IPS-18a (cell line): ENCODE data around the gene PRIM1.
"Not testable (repeated sequence)": the region's sequence is repeated elsewhere in the genome, so short reads cannot be mapped to it uniquely, and the experiment has no call there.

Source experiments
- H3K27ac ChIP-seq: one replicate; pipeline ENCODE4 v1.5.1; 2013; ENCODE audit warnings: low read length
- H3K27me3 ChIP-seq: one replicate; pipeline ENCODE4 v1.6.1; 2013; ENCODE audit warnings: mild to moderate bottlenecking, low read length; ENCODE audit not compliant: control insufficient read depth, insufficient read depth
- H3K36me3 ChIP-seq: one replicate; pipeline ENCODE4 v1.6.1; 2013; ENCODE audit warnings: low read depth, low read length; ENCODE audit not compliant: control insufficient read depth
- H3K4me1 ChIP-seq: one replicate; pipeline ENCODE4 v1.6.1; 2013; ENCODE audit warnings: low read depth, low read length; ENCODE audit not compliant: control insufficient read depth
- H3K4me3 ChIP-seq: one replicate; pipeline ENCODE4 v1.5.1; 2013; ENCODE audit warnings: low read length
- H3K9ac ChIP-seq: one replicate; pipeline ENCODE4 v1.6.1; 2013; ENCODE audit warnings: mild to moderate bottlenecking, low read length, moderate library complexity
- H3K9me3 ChIP-seq: one replicate; pipeline ENCODE4 v1.6.1; 2013; ENCODE audit warnings: low read depth, low read length; ENCODE audit not compliant: control insufficient read depth

PRIM1 gene

GRCh38 chr12:56751712-56752598 is at the start of gene PRIM1:
TSS of gene PRIM1 (minus strand) at chr12:56752323. CDS start at chr12:56752298, 25 bp downstream.
- Histone ChIP-seq H3K9ac (peak within 1 kb of the TSS; percentile 99), H3K27me3 (no peaks in the 10 kb centered on the region), H3K36me3 (peaks cover 18% of the 10 kb centered on the region), H3K4me3 (peak within 1 kb of the TSS; percentile 96), H3K27ac (peak within 1 kb of the TSS; percentile 99), H3K9me3 (no peaks in the 10 kb centered on the region), H3K4me1 (peaks cover 5% of the 10 kb centered on the region)

GRCh38 chr12:56800221-56800620 is 48.1 kb upstream of the PRIM1 start:
- H3K4me3 ChIP-seq = no peak overlapping the region
- no peak overlapping the region for H3K9ac ChIP-seq
- no peaks in the 10 kb centered on the region for H3K36me3 ChIP-seq
- no peak overlapping the region for H3K27ac ChIP-seq
- H3K9me3 ChIP-seq = no peaks in the 10 kb centered on the region
- H3K4me1 ChIP-seq = no peaks in the 10 kb centered on the region
- H3K27me3 ChIP-seq = no peaks in the 10 kb centered on the region

GRCh38 chr12:56799345-56799744 is 47.2 kb upstream of the PRIM1 start:
- not testable (repeated sequence) for H3K36me3 ChIP-seq, H3K27me3 ChIP-seq, H3K4me1 ChIP-seq, H3K4me3 ChIP-seq, H3K9me3 ChIP-seq, H3K9ac ChIP-seq, H3K27ac ChIP-seq

- H3K27ac ChIP-seq, H3K36me3 ChIP-seq, H3K9me3 ChIP-seq, H3K9ac ChIP-seq, H3K27me3 ChIP-seq, H3K4me3 ChIP-seq, H3K4me1 ChIP-seq: not testable (repeated sequence)
Measured at GRCh38 chr12:56795791-56796190, 43.7 kb upstream of the PRIM1 start.

GRCh38 chr12:56795046-56795562 is 43.0 kb upstream of the PRIM1 start:
- H3K9me3 ChIP-seq, H3K4me3 ChIP-seq, H3K27me3 ChIP-seq, H3K27ac ChIP-seq, H3K9ac ChIP-seq, H3K4me1 ChIP-seq, H3K36me3 ChIP-seq: not testable (repeated sequence)

GRCh38 chr12:56793124-56793523 is 41.0 kb upstream of the PRIM1 start:
- not testable (repeated sequence) for H3K9ac ChIP-seq, H3K4me1 ChIP-seq, H3K4me3 ChIP-seq, H3K36me3 ChIP-seq, H3K27me3 ChIP-seq, H3K9me3 ChIP-seq, H3K27ac ChIP-seq

GRCh38 chr12:56792678-56793077 is 40.6 kb upstream of the PRIM1 start:
- no peak overlapping the region for H3K27ac ChIP-seq
- H3K36me3 ChIP-seq = no peaks in the 10 kb centered on the region
- no peaks in the 10 kb centered on the region for H3K9me3 ChIP-seq
- H3K4me3 ChIP-seq = no peak overlapping the region
- H3K27me3 ChIP-seq = no peaks in the 10 kb centered on the region
- H3K4me1 ChIP-seq = no peaks in the 10 kb centered on the region
- H3K9ac ChIP-seq = no peak overlapping the region

- not testable (repeated sequence) for H3K36me3 ChIP-seq, H3K4me1 ChIP-seq, H3K27me3 ChIP-seq, H3K27ac ChIP-seq, H3K9ac ChIP-seq, H3K9me3 ChIP-seq, H3K4me3 ChIP-seq
Measured at GRCh38 chr12:56789429-56789828, 37.3 kb upstream of the PRIM1 start.

GRCh38 chr12:56787498-56787897 is 35.4 kb upstream of the PRIM1 start:
- Histone ChIP-seq H3K27me3 (no peaks in the 10 kb centered on the region), H3K4me1 (no peaks in the 10 kb centered on the region), H3K9ac (no peak overlapping the region), H3K4me3 (no peak overlapping the region), H3K27ac (no peak overlapping the region), H3K9me3 (no peaks in the 10 kb centered on the region), H3K36me3 (no peaks in the 10 kb centered on the region)

GRCh38 chr12:56785874-56786273 is 33.8 kb upstream of the PRIM1 start:
- Histone ChIP-seq H3K36me3 (no peaks in the 10 kb centered on the region), H3K9me3 (no peaks in the 10 kb centered on the region), H3K9ac (no peak overlapping the region), H3K27ac (no peak overlapping the region), H3K4me1 (no peaks in the 10 kb centered on the region), H3K4me3 (no peak overlapping the region), H3K27me3 (no peaks in the 10 kb centered on the region)

- Histone ChIP-seq H3K9me3 (no peaks in the 10 kb centered on the region), H3K4me3 (no peak overlapping the region), H3K4me1 (no peaks in the 10 kb centered on the region), H3K36me3 (no peaks in the 10 kb centered on the region), H3K27me3 (no peaks in the 10 kb centered on the region), H3K27ac (no peak overlapping the region), H3K9ac (no peak overlapping the region)
Measured at GRCh38 chr12:56785141-56785865, 33.2 kb upstream of the PRIM1 start.
